GM04503 (cell line): ENCODE results near the gene SYPL2.

Experiments
- DNase-seq: peaks from one replicate; pipeline ENCODE4 v3.0.0-alpha.2; 2012; ENCODE audit warnings: low read depth

Gene SYPL2

DNA sequence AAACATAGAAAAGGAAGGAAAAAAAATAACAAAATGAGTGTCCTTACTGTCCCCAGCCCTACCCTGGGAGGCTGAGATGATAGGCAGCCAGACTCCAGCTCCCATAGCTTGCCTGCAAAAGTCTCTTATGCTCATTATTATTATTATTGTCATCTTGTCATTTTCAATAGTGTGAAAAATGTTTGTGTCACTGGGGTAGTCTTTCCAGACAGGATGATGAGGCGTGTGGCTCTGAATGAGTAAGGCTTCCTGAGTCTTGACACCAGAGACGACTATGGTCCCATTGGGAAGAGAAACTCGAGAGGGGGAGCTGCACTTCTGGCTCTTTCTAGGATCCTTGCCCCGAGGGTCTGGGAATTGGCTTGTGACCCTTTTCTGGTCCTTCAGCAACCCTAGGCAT lies 26.4 kb downstream of the SYPL2 start:
- DNase-seq, result no peak

DNA sequence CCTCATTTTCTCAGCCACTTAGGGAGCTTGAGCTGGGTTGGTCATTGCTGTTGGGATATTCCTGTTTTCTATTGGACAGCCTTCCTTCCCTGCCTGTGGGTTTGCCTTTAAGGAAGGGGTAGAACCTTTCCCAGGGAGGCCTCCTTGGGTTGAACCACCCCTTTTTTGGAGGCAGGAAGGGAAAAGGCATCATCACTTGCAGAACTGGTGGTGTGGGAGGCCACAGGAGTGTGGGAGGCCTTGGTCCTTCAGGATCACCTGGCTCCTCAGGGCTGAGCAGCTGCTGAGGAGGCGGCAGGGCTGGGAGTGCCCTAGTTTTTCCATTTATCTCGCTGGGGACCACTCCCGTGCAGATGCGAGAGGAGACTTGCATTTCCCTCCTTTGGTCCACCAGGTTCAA lies 26.9 kb downstream of the SYPL2 start:
- DNase-seq, result no peak

DNA sequence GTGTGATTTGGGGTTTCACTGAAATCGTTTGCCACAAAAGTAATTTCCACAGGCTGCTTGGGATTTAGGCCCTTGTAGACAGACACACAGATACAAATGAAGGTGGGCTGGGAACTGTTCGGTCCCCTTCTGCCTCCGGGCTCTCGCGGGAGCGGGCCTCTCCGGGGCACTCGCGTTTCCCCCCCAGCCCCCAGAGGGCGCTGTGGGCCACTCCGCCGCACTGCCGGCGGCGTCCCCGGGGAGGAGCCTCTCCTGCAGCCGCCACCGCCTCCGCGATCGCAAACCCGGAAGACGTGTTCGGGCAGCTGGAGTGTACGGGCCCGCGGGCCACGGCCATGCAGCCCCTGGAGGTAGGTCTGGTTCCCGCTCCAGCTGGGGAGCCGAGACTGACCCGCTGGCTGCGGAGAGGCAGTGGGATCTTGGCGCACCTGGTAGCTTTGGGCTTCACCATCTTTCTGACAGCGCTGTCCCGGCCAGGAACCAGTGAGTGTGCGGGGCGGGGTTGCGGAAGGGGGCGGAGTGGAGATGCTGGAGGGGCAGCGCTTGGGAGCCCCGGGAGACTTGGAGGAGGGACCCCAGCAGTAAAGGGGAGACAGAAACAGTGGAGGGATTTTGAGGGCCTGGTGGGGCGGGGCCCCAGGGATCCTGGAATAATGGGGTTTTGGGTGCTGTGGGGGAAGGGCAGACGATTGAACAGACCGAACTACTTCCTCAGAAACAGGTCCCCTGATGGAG lies 27.6 kb downstream of the SYPL2 start, which contains the start of gene CYB561D1:
Gene CYB561D1 (plus strand): TSS at position 290 of the 735 bp plus-strand sequence. CDS start 46 bp downstream, at position 336.
- DNase-seq, result peak; percentile 37

DNA sequence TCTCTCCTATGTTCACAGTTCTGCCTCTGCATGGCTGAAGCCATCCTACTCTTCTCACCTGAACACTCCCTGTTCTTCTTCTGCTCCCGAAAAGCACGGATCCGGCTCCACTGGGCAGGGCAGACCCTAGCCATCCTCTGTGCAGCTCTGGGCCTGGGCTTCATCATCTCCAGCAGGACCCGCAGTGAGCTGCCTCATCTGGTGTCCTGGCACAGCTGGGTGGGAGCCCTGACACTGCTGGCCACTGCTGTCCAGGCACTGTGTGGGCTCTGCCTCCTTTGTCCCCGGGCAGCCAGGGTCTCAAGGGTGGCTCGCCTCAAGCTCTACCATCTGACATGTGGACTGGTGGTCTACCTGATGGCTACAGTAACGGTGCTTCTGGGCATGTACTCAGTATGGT lies 29.4 kb downstream of the SYPL2 start:
- no peak for DNase-seq

DNA sequence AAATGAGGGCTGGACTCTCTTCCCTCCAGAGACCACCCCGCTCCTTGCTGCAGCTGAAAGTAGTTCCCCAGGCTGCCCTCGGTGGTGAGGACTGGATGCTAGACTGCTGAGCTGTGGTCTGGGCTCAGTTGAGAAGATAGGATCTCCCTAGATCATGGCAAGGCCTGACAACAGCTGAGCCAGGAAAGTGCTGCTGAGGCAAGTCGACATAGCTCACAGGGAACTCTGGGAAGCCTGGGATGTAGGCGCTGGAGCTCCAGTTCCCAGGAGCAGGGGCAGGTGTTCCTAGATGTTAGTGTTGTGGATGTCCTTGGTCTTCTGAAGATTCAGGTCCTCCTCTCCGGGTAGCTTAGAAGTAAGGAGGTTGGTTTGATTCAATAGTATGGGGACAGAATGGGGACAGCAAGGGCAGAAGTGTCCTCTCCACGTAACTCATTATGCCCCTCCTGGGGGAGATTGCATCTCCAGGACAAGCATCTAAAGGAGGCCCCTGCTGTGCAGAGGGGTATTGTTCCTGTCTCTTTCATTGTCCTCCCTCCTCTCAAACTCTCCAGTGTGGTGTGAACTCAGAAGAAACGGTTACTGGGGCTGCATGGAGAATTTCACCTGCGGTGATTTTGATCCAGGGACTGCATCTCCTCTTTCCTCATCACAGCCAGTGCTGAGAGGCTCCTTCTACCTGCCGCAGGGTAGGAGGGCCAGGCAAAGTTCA lies 31.3 kb downstream of the SYPL2 start:
- DNase-seq, result no peak

DNA sequence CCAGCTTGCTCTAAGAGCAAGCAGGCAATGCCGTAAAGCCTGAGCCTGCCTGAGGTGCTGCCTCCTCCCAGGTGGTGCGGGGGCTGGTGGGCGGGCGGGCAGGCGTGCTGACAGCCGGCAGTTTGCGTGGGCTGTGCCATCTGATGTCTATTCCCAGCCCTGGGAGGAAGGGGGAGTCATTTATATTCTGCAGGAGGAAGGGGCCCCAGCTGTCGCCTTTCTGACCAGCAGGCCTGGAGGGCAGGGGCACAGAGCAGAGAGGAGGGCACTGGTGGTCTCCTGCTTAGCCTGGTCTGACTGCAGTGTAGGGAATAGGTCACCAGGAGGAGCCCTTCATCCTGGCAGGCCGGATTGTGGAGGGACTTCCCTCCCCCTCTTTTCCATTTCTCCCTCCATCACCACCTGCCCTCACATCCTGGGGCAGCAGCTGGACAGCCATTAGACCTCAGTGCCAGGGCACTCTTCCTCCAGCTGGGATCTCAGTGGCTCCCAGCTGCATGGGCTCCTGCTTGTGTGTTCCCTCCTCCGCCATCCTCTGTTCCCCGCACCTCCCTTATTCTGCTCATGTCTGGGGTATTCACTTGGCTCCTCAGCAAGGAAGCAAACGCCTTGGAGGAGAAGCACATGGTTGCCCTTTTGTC lies 31.9 kb downstream of the SYPL2 start:
- DNase-seq, result no peak

DNA sequence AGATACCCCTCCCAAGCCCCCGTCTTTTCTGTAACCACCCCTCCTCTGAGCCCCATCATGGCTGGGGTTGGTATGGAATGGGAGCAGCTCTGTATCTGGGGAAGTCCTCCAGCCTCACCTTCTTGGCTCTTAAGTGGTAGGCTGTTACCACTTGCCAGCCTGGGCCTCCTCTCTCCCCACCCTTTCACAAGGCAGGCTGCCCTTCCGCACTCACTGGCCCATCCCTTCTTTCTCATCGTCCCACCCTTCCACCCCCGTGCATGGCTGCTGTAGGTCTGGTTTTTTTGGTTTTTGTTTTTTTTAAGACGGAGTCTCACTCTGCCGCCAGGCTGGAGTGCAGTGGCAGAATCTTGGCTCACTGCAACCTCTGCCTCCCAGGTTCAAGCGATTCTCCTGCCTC lies 32.7 kb downstream of the SYPL2 start:
- DNase-seq, result no peak

DNA sequence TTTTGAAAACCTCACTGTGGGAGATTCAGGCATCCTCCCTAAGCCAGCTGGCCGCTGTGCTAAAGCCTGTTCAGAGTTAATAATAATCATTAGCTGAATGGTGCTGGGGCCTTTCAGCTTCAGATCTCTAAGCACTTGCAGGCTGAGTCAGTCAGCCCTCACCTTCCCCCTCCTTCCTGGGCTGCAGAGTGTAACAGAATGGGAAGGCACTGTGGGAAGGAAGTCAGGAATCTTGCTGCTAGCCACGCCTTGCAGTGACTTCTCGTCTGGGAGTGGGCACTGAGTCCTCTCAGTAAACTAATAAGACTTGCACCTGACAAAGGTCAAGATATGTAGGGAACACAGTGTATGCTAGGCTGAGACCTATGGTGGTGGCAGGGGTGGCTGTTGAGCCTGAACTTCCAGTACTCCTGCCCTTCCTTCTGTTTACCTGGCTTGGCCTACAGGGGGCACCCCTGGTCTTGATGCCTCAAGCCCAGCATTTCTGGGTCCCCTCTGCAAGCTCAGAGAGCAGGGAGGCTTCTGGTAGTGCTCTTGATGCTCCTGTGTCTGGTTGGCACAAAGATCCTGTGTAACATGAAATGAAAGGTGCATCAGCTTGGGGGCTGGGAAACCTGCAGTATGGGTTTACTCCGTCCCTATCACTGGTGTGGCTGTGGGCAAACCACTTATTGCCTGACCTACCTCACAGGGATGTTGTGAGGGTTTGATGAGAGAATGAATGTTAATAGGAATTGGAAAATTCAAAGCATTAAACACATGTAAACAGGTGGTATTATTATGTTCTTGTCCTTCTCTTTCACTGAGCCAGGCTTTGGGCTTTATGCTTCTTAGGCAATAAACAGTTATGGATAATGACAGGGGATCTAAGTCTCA lies 33.6 kb downstream of the SYPL2 start:
- no peak for DNase-seq

DNA sequence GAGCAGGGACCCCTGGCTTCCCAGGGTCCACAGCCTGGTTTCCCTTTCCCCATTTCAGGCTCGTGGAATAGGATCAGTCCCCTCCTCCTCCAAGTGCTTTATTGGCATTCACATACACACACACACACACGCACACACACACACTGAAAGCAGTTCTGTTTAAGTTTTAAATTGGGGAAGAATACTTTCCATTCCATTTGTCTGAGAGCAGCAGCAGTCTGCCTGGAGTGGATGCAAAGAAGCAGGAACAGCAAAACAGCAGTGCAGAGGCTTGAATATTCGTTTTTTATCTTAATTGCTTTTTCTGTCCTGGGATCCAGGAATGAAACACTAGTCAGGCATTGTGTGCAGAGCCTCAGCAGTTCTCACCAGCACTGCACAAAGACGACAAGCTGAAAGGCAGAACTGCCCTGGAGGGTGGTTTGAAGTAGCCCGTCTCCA lies 34.6 kb downstream of the SYPL2 start:
- peak; percentile 82 for DNase-seq

DNA sequence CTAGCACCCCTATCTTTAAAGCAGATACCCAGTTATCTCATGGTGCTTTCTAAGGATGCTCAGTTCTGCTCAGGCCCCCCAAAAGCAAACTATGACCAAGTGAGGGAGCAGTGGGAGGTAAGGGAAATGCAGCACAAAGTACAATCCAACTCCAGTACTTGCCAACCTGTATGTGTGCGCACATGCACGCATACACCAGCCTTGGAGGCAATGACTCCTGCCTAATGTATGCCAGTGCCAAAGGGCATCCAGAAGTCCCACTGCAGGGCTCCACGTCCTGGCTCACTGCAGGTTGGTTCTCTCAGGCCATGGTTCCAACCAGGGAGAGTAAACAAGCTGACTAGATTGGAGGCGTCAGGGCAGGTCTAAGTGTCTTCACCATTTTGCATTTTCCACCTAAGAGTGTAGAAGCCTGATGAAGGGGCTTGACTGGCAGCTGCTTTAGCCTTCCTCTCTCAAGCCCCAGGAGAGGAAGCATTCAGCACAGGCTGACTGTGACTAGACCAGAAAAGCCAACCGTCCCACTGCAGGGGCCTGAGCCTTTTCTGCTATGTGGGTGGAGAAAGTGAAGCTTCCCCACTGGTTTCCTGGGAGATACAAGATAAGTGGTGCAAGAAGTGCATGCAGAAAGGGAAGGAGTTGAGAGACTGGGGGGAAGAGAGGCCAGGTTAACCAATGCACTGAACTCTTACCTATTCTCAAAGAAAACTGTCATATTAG lies 35.5 kb downstream of the SYPL2 start:
- no peak for DNase-seq

DNA sequence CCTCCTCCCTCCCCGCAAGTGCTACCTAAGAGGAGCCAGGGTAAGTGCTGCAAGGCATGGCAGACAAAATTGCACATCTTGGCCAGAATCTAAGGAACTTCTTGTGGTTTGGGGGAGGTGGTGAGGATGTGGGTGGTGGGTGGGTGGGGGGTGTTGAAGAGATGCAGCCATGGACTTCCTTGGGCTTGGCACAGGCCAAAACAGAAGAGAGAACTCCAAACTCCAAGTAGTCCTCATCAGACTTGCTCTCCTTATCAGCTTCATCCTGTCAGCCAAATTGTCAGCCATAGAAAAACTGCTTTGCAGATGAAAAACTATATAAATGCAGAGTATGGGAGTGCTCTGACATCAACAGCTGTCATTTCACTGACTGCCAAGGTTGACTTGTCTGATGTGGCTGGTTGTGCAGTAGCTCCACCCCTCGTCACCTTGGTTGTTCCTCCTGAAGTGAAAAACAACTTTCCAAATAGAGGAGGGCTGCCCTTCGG lies 36.1 kb downstream of the SYPL2 start:
- DNase-seq, result no peak

DNA sequence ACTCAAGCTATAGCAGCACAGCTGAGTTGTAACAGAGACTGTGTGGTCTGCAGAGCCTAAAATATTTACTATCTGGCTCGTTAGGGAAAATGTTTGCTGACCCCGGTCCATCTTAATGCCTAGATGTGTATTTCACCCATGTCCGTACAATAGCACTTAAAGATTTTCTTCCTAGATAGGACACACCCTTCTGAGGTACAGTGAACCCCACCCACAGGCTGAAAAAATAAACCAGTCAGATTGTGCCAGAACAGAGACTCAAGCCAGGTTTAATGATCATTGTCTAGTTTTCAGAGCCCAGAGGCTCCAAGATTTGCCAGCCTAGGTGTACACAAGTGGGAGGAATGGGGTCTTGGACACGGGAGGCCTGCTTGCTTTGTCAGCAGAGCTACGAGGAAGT lies 37.6 kb downstream of the SYPL2 start:
- DNase-seq, result no peak

DNA sequence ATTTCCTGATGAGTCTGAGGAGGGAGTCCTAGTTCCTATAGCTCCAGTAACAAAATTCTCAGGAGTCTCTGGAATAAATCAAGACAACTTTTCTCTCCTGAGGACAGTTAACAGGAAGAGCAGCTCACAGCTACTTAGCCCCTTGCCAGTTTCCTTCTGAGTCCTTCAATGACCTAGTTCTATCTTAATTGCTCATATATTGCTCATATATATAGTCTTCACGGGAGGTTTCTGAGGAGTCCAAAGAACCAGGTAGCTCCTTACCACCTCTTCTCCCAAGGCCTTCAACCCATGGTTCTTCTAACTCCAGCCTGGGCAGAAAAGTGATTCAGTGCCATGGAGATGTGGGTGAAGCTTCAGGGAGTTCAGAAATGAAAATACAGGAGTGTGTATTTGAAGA lies 38.6 kb downstream of the SYPL2 start:
- DNase-seq, result no peak

DNA sequence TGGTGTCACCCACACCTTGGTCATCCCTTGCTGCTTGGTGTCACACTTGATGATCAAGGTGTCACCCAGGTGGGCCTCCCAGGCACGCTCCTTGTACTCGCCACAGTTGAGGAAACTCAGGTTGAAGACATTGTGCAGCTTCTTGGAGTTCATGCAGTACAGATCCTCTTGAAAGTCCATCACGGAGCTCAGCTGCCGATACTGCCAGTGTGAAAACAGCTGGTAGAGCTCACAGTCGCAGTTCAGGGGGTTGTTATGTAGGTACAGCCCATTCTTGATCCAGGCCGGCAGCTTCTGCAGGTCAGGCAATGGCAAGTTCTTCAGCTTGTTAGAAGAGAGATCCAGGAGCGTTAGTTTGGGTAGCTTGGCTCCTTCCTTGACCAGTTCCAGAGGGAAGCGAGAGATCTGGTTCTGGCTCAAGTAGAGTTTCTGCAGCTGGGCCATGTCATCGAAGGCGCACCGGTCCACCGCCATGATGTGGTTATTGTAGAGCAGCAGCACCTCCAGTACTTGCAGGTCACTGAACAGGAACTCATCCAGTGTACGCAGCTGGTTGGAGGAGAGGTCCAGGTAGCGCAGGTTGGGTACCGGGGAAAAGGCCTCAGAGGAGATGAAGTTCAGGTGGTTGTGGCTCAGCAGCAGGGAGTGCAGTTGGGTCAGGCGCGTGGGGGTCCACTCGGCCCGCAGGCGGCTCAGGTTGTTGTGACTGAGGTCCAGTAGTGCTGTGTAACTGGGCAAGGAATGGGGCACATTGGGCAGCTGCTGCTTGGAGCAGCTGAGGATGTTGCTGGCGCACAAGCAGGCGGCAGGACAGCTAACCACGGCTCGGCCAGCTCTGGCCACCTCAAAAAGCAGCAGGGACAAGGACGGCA lies 41.9 kb downstream of the SYPL2 start:
- no peak for DNase-seq

DNA sequence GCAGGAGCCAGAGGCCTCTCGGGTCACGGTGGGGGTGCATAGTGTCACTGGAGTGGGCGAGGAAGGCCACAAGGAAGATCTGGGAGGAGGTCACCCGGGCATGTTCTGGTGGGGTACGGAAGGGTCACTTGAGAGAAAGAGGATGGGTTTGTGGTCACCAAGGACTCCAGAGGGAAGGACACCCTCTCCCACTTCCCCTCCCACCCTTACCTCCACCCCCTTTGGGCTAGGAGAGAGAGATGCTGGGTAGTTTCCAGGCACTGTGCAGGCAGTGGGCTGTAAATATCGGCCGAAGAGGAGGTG lies 42.5 kb downstream of the SYPL2 start:
- no peak for DNase-seq

DNA sequence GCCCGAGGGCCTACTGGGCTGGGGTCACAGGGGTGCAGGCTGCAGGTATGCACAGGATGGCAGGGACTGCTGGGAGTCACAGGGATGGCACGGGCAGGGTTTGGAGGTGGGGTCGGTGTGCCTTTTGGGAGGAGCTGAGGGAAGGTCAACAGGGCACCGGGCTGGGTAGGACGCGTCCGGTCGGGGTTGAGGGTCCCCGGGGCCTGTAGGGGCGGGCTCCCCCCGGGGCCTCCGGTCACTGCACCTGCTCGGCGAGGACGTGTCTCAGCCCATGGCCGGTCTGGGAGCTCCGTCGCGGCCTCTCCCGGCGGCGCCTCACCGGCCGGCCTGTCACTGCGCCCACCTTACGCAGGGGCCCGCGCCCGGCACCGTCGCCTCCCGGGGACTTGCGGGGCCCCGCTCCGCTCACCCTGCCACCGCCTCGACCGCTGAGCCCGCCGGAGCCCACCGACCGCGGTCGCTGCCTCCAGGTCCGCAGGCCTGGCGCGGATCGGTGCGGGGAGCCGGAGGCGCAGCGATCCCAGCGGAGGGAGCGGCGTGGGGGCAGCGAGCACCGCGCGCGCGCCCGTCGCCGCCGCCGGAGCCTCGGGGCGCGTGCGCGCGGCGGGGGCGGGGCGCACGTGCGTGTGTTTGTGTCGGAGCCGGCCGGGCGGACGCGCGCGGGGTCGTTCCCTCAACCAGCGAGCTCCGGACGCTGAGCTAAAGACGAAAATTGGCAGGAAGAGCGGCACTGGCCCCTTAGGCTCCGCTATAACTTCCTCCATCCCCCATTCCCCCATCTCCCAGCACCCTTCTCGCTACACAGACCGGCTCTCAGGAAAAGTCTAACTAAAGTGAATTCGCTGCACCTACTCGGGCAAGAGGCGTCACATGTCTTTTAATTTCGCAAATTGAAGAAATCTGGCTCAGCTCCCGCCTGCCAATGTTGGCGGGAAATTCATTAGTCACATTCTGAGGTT lies 43.1 kb downstream of the SYPL2 start, which contains the start of gene AMIGO1:
Gene AMIGO1 (minus strand): TSS at position 552 of the 959 bp plus-strand sequence. CDS start 815 bp downstream, outside the sequence.
- DNase-seq, result no peak

DNA sequence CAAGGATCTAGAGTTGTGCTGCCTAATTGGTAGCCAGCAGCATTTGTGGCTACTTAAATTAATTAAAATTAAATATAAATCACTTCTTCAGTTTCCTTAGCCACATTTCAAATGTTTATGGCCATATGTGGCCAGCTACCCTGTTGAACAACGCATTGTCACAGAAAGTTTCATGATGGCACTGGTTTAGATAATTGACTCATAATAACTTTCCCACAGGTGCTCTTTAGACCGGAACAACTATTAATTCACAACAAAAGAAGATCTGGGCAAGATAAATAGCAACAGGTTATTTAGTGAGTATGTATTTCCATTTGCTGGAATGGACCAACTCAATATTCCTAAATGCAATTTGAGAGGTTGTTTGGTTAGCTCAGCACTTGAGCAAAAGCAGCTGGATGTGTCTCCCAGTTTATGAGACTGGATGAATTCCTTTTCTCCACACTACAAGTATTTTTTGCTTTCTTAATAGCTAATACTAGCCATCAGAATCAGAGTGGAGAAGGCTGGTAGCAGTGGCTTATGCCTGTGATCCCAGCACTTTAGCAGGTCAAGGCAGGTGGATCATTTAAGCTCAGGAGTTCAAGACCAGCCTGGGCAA lies 46.9 kb downstream of the SYPL2 start:
- DNase-seq, result no peak

DNA sequence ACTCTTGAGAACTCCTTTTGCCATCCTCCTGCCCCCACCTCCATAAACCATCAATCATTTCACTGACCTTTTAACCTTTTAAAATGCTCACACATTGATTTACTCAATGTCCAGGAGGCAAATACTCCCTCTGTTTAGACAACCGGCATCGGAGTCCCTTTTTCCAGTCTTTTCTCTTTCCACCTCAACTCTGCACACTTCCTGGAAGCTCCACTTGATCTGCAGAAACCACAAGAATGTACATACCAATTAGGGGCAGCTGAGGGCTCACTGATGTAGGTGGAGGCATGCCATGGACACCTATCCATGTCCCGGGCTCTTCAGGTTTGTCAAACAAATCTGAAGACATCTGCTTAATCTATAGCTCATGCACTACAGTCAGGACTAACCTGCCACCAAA lies 48.5 kb downstream of the SYPL2 start:
- DNase-seq, result no peak

DNA sequence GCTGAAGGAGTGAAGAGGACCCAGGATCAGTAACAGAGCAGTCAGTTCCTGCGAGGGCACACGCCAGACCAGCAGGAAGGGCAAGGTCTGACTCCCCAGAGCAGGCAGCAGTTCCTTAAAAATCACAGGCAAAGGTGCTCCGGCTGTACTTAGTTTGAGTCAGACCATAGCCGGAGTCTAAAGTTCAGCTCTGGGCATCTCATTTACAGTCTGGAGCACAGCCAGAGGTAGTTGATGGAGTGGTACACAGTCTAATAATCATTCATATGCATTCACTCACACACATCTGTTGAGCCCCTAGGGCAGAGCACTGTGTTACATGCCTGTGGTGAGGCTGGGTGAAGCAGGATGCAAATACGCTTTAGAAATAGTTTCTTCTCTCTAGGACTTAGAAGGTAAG lies 50.5 kb downstream of the SYPL2 start:
- no peak for DNase-seq
